GM18505 (cell line): ENCODE measurements around the gene CROCC2.

Experiments used
- ATAC-seq: cut with Tn5 transposase; IDR thresholded peaks from one replicate; pipeline ENCODE4 v1.9.1; 2021; ENCODE audit not compliant: unreplicated experiment
- POLR2A ChIP-seq: IDR thresholded peaks from 4 replicates; pipeline ENCODE4 v1.6.1; 2011; ENCODE audit warnings: borderline replicate concordance; ENCODE audit not compliant: insufficient read depth, insufficient read length; ENCODE audit errors: extremely low read depth

CROCC2 gene

DNA sequence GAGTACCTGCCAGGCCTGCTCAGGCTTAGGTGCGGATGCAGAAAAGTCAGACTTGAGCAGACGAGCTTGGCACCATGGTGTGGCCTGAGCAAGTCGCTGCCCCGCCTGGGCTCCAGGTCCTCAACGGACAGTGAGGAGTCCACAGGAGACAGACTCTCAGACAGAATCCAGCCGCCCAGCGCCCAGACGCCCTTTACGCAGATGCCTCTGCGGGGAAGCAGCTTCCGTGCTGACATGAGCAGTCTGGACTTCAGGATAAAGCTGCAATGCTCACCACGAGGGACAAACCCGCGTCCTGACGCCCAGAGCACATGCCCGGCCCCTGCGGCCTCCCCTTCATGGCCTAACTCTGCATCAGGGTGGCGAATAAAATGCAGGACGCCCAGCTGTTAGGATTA is 6.7 kb upstream of the CROCC2 start:
- no peak for ATAC-seq

DNA sequence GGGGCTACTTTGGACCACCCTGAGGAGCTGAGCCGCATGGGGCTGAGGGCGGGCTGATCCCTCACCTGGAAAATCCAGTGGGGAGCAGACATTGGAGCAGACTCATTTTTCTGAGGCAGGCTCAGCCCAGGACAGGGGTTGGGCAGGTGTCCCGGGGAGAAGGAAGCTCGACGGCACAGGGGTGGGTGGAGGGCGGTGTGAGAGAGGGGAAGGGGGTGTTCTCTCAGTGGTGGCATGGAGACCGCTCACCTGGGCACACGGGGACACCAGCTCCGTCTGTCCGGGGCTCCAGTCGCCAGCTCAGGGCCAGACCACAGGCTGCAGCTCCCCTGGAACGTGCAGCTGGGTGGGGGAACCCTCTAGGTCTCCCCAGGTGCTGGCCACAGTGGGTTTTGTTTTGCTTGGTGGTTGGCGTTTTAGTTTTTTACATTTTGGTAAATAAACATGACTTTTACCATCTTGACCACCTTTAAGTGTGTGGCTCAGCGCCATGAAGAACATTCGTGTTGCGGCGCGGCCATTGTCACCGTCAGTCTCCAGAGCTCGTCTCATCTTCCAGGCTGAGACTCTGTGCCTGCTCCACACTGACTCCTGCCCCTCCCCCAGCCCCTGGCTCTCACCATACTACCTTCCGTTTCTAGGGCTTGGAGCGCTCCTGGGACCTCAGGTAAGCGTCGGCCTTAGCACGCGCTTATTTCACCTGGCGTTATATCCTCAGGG is 5.8 kb upstream of the CROCC2 start:
- no peak for ATAC-seq
- TF ChIP-seq POLR2A, result no peak

More for the DNA sequence above, 6.7 kb upstream of the CROCC2 start:
- TF ChIP-seq POLR2A, result no peak

GRCh38 chr2:240901986-240902614 is 4.0 kb upstream of the CROCC2 start:
- no peak for ATAC-seq
- TF ChIP-seq POLR2A, result no peak

DNA sequence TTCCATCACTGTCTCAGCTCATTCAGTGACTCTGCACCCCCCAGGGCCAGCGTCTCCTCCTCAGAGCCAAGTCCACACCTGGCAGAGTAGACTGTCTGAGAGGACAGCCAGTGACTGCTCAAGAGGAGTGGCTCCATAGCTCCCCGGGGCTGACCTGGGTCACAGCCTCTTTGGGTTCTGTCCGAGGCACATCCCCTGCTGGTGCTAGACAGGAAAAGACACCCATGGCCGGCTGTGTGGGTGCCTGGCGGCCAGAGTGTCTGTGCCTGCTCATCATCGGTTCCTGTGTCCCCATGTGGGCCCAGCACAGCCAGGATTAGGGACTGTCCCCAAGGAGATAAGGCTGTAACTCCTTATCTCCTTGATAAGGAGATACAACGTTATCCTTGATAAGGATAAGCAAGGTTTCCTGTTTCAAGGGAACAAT is 3.5 kb upstream of the CROCC2 start:
- no peak for ATAC-seq
- no peak for TF ChIP-seq POLR2A

DNA sequence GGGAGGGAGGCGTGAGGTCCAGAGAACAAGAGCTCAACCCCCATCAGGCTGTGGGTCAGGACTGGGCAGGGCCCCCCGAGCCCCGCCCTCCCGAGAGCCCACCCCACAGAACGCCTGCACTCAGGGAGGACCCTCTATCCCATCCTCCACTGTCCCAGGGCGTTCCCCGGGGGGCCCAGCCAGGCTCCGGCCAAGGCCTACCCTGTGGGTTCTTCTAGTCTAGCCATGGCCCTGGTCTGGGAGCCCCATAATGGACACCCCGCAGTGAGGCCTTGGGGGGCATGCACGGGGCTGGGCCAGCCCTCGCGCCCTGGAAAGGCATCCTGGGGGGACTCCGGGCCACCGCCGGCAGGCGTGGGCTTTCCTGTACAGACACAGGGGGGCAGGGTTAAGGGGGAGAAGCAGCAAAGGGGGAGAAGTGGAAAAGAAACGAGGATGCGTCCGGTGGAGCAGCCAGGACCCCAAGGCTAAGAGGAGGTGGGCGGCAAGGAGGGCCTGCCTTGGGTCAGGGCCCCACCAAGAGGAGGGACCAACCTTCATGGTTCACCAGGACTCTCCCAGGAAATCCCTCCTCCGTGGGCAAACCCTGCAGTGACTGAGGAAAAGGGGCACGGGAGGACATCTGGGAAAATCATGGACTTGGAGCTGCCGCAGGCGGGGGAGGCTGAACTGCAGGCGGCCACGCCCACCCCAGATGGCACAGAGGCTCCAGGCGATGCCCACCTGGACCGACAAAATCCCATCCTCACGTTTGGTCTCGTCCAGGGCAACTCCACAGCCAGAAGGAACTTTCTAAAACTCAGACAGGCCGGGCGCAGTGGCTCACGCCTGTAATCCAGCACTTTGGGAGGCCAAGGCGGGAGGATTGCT is 2.7 kb upstream of the CROCC2 start:
- no peak for TF ChIP-seq POLR2A

GRCh38 chr2:240904216-240905175 is 1.6 kb upstream of the CROCC2 start:
- no peak for TF ChIP-seq POLR2A
- no peak for ATAC-seq

More for the DNA sequence above, 2.7 kb upstream of the CROCC2 start:
- ATAC-seq, result no peak

GRCh38 chr2:240905176-240905781 is 857 bp upstream of the CROCC2 start:
- ATAC-seq, result no peak
- no peak for TF ChIP-seq POLR2A

DNA sequence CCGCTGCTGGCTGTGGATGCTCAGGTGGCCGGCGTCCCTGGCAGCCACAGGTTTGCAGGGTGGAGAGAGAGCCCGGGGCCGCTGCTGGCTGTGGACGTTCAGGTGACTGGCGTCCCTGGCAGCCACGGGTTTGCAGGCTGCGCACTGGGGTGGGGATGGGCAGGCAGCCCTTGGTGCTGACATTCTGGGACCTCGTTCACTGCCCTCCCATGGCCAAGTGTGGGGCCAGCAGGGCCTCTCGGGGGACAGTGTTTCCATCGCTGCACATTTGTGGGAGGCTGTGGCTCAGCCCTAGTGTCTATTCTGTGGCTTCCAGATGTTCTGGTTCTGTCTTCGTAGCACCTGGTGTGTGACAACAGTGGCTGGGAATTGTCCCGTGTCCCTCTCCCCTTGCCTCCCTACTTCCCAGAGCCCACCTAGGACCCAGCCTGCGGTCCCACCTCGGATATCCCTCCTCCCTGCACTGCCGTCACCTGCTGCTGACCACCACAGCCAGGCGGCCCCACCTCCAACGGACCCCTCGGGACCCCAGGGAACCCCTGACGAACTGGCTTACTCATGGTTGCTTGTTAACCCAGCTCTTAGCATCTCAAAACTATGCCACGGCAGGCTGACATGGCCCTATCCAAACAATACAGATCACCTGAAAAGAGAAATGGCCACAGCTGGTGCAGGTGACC is 915 bp downstream of the CROCC2 start:
- TF ChIP-seq POLR2A, result no peak

GRCh38 chr2:240909216-240909974 is 3.3 kb downstream of the CROCC2 start:
- ATAC-seq, result no peak
- no peak for TF ChIP-seq POLR2A

More for the DNA sequence above, 915 bp downstream of the CROCC2 start:
- ATAC-seq, result no peak

DNA sequence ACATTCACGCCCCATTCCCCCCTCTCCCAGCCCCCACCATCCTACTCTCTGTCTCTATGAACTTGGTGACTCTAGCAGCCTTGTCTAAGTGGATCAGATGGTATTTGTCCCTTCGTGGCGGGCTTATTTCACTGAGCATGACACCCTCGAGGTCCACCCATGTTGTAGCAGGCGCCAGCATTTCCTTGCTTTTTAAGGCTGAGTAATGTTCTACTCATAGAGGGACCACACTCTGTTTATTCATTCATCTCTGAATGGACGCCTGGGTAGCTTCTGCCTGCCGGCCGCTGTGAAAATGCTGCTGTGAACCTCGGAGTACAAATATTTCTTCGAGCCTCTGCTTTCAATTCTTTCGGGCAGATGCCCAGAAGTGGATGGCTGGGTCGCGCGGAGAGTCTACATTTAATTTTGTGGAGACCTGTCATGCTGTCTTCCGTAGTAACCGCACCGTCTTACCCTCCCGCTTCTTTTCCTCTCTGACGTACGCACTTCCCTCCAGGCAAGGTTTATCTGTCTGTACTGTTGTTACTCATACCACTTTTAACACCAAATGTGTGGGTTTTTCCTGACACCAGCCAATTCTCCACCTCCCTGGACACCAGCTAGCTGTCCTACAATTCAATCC is 5.6 kb downstream of the CROCC2 start:
- no peak for ATAC-seq
- no peak for TF ChIP-seq POLR2A
